ENCODE results near the gene TRAK1.

DNA sequence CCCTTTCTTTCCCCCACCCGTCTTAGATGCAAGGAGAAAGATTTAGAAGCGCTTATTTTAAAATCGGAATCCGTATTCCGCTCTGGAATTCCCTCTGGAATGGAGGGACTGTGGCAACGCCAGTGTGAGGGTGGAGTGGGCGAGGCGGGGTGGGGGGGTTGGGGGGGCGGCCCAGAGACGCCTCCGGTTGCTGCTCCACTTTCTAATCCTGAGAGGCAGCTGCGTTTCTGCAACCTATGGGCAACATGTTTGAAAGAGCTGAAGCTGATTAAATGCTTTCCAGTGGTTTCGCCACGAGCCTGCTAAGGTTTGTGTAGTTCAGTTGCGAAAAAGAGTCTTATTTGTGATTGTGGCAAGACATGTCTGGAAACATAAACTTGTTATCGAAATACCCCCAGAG lies 174.9 kb downstream of the TRAK1 start, which contains the start of gene CCK:
- no peak for TF ChIP-seq EZH2phosphoT487 (IDR thresholded peaks at IDR 0.05; ENCODE audit: low read length)
- TF ChIP-seq, protein P1, sequence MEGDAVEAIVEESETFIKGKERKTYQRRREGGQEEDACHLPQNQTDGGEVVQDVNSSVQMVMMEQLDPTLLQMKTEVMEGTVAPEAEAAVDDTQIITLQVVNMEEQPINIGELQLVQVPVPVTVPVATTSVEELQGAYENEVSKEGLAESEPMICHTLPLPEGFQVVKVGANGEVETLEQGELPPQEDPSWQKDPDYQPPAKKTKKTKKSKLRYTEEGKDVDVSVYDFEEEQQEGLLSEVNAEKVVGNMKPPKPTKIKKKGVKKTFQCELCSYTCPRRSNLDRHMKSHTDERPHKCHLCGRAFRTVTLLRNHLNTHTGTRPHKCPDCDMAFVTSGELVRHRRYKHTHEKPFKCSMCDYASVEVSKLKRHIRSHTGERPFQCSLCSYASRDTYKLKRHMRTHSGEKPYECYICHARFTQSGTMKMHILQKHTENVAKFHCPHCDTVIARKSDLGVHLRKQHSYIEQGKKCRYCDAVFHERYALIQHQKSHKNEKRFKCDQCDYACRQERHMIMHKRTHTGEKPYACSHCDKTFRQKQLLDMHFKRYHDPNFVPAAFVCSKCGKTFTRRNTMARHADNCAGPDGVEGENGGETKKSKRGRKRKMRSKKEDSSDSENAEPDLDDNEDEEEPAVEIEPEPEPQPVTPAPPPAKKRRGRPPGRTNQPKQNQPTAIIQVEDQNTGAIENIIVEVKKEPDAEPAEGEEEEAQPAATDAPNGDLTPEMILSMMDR (IDR thresholded peaks at IDR 0.05; ENCODE audit: low read length): no peak

Data from MM.1S (cell line).